ENCODE results near the gene VSTM2B. TPM values are rescaled to one million over a fixed set of nuclear protein-coding genes. Genes with fewer than 3 reads are reported as not detected.

VSTM2B gene
- total RNA-seq, 1 experiment from 2014 or later: 0.31 TPM

DNA sequence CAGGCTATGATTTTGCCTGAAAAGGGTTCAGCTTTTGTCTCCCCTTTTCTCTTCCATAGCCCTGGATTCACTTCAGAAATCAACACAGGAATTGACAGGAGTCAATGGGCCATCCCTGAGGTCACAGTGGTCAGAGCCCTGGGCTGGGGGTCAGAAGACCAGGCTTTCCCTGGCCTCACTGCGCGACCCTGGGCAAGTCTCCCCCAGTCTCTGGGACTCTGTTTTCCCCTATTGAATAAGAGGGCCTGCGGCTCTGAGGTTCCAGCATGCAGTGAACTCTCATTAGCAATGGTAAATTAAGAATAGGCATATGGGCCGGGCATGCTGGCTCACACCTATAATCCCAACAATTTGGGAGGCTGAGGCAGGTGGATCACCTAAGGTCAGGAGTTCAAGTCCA is 30.7 kb upstream of the VSTM2B start:
- no peak overlapping the region for H3K9ac ChIP-seq (ENCODE audit: extremely low read depth, insufficient read length, low read length)
- no peak overlapping the region for H3K4me2 ChIP-seq (ENCODE audit: insufficient read depth, insufficient read length, low read length)
- no peak overlapping the region for H3K18ac ChIP-seq (ENCODE audit: insufficient read length, low read depth, low read length)
- H3K23me2 ChIP-seq (ENCODE audit: insufficient read length, low read depth, low read length, poor library complexity, severe bottlenecking): no peaks in the 10 kb centered on the region
- H3K4ac ChIP-seq (ENCODE audit: low read depth, low read length): no peak overlapping the region
- no CpG with 5 or more reads among the region's 4 CpGs for WGBS (ENCODE audit: extremely low coverage, insufficient read length, low lambda C conversion rate)
- no peak overlapping the region for H4K8ac ChIP-seq (replicated peaks; ENCODE audit: insufficient read length, low read depth, low read length)
- H3K27me3 ChIP-seq (ENCODE audit: insufficient read depth, low read length): no peaks in the 10 kb centered on the region
- H3K4me1 ChIP-seq (ENCODE audit: insufficient read depth, low read length): peaks cover 5% of the 10 kb centered on the region; the same call in 1 of the 2 replicates
- H3K79me2 ChIP-seq (ENCODE audit: insufficient read depth, low read length): no peaks in the 10 kb centered on the region
- Mint-ChIP-seq H3K4me3 (no peak overlapping the region), H3K9me3 (no peaks in the 10 kb centered on the region; a peak in 2 of 5 replicates), H3K36me3 (ENCODE audit: insufficient read depth in 1 of 3, low read depth in 3 of 3) (no peaks in the 10 kb centered on the region; a peak in 1 of 7 replicates), H3K27ac (no peak overlapping the region), H3K27me3 (ENCODE audit: low read depth) (peaks cover 33% of the 10 kb centered on the region), H3K4me1 (peaks cover 19 to 28% of the 10 kb centered on the region in 2 experiments)
- H2BK5ac ChIP-seq (ENCODE audit: insufficient read length, low read length): no peak overlapping the region
- no peak overlapping the region for H2BK20ac ChIP-seq (ENCODE audit: low read depth, low read length, poor library complexity, severe bottlenecking)
- no peak overlapping the region for H4K5ac ChIP-seq (ENCODE audit: insufficient read length, low read depth, low read length)
- no peaks in the 10 kb centered on the region for H3K79me1 ChIP-seq (ENCODE audit: insufficient read depth, low read depth, low read length, poor library complexity, severe bottlenecking)
- H3K56ac ChIP-seq (ENCODE audit: insufficient read length, low read depth, low read length): no peak overlapping the region
- no peak for DNase-seq
- no peaks in the 10 kb centered on the region for H3K9me3 ChIP-seq (ENCODE audit: control insufficient read depth, low read depth, low read length)
- no peak for TF ChIP-seq CTCF (conservative IDR thresholded peaks at IDR 0.05)
- no peak overlapping the region for H2AK5ac ChIP-seq (ENCODE audit: insufficient read length, low read length)
- H3T11ph ChIP-seq (ENCODE audit: low read length): no peak overlapping the region
- no peak overlapping the region for H3K23ac ChIP-seq (ENCODE audit: insufficient read length, low read depth, low read length)
- no peak overlapping the region for H3K27ac ChIP-seq (ENCODE audit: insufficient read length, low read depth, low read length)
- H2AFZ ChIP-seq (ENCODE audit: low read length): no peak overlapping the region
- H2BK12ac ChIP-seq (ENCODE audit: insufficient read length, low read depth, low read length): no peak overlapping the region
- no peaks in the 10 kb centered on the region for H4K20me1 ChIP-seq (ENCODE audit: control insufficient read depth, insufficient read depth, insufficient read length)
- no peak overlapping the region for H2BK15ac ChIP-seq (ENCODE audit: low read depth, low read length)
- H3K14ac ChIP-seq (ENCODE audit: insufficient read depth, low read length): no peak overlapping the region
- no peak overlapping the region for H4K91ac ChIP-seq (ENCODE audit: insufficient read length, low read depth, low read length)
- no peak overlapping the region for H2BK120ac ChIP-seq (ENCODE audit: low read depth, low read length, poor library complexity, severe bottlenecking)
